MM.1S (cell line): Measurements from ENCODE around the gene TTC33.

Source experiments
- CTCF ChIP-seq: fragments of 300-600 bp; sonication (generic); IDR thresholded peaks from 2 replicates; pipeline ENCODE4 v1.5.1; 2016; ENCODE audit warnings: antibody characterized with exemption, low read length, mixed read lengths
- EZH2 ChIP-seq: fragments of 300-600 bp; sonication (generic); optimal IDR thresholded peaks from 2 replicates; pipeline ENCODE3; 2017; ENCODE audit warnings: low read depth, mild to moderate bottlenecking, antibody characterized with exemption, low read length, mixed read lengths
- EZH2phosphoT487 ChIP-seq: fragments of 300-600 bp; sonication (generic); IDR thresholded peaks from 2 replicates; pipeline ENCODE4 v1.6.1; 2018; ENCODE audit warnings: antibody characterized with exemption, low read length

DNA sequence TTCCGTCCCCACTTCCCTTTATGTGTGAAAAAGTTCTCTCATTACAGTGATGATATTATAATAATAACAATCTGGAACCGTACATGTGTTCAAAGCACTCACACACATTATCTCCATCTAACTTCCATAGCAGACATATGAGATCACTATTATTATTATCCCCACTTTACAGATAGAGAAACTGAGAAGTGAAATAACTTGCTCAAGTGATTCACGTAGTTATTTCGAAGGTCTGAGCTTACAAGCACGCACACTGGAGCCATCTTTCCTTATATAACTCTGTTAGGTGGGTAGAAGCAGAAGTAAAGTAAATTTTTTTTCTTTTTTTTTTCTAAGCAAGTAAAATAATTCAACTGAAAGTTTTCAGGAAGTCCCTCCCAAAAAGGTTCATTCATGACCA lies 139.0 kb downstream of the TTC33 start:
- no peak for TF ChIP-seq CTCF
- TF ChIP-seq EZH2: no peak
- TF ChIP-seq EZH2phosphoT487: no peak
